CD1c-positive myeloid dendritic cell (primary cell): ENCODE results near the gene CCBE1.
A peak's percentile ranks its signal among the peaks of the same experiment; 100 is the strongest.

Experiments
- DNase-seq: peaks from one replicate; pipeline ENCODE4 v3.0.0-alpha.2; 2016; ENCODE audit errors: extremely low spot score

CCBE1 gene

DNA sequence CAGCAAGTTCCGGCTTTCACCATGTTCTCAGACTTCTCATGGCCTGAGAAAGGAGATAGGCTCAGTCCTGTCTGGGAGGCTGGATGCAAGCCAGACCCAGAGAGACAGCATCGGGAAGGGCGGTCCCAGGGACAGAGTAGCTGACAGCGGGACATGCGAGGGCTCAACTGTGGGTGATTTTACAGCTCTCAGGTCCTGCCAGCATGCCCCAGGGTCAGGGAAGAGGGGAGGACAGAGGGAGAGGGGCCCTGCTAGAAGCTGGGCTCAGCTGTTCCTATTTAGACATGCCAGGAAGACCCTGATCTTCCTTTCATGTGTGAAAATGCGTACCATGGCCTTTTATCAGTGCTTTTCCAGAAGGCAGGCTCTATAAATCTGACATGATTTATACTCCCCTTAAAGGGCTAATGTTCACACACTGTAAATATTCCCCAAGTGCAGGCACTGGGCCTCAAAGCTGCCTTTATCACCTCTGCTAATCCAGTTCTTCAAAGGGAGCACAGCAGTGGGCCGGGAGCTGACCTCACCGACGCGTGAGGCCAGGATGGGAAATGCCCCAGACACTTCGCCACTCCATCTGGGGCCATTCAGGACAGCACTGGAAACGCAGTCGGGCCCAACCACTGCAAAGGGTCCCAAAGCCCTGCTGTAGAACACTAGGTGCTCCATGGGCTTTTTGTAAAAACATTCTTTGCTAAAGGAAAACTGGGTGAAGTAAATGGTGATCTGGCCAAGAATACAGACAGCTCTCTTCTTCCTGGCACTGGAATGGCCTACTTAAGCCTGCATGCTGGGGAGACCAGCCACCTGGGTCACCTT lies 242.1 kb downstream of the CCBE1 start:
- no peak for DNase-seq

DNA sequence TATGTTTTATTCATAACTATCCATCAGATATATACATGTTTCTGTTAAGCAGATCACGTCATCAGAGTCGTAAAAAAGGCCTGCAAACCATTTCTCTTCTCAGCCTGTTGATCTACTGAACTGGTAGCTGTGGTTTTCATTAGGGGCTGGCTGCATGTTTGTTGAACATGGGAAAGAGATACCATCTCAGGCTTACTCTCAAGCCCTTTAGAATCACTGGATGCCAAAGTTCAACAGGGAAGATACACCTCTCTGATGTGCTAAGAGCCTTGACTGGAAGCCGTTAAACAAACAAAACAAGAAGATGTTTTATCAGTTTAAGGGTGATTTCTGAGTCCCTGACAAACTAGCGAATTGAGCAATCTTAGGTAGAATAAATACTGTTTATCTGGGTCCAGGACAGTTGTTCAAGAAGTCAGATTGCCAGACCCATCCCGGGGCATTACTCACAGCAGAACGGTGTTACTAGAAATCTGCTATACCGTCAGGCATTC lies 243.7 kb downstream of the CCBE1 start:
- DNase-seq: no peak

DNA sequence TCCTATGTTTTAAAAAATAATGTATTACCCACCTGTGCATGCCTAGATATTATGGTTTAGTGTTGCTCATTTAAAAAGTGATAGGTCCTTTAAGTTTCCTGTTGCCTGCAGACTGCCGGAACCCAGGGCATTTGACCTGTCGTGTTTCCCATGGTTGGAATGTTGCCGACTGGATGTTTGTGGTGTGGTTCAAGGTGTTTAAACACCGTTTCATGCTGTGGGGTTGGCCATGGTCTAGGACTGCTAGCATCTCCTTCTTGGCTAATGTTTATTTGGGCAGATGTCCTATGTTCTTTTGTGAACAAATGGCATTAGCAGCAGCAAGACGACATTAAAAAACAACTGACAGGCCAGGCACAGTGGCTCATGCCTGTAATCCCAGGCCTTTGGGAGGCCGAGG lies 245.3 kb downstream of the CCBE1 start:
- no peak for DNase-seq

DNA sequence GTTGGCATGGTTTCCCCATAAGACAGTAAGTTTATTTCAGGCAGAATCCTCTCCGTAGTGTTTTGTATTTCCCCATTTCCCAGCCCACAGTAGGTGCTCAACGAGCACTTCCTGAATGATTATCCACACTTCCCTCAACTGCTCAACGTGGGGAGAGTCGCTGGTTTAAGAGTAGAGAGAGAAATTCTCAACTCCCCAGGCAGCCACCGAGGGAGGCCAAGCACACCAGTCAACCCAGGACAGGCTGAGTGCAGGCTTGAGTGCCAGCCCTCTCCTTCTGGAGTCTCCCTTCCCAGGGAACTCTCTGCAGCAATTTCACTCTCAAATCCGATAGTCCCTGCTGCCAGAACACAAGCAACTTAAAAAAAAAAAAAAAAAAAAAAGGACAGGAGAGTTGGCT lies 246.2 kb downstream of the CCBE1 start:
- DNase-seq: no peak

DNA sequence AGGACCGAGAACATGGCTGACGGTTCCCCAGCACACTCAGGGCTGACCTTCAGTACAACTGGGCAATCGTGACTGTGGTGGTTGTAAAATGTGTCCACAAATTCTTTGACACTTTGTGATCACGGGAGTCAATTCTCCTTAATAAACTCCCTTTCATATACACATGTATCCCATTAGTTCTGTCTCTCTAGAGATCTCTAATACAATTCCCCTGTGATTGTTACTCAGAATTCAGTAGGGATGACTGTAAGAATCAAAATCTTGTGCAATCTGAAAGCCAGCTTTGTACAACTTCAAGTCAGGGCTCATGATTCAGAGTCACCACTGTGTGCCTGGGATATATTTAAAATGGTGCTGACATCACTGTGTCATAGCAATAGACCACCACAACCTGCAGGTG lies 248.7 kb downstream of the CCBE1 start:
- no peak for DNase-seq

GRCh38 chr18:59446012-59446411 lies 251.2 kb downstream of the CCBE1 start:
- DNase-seq: no peak

DNA sequence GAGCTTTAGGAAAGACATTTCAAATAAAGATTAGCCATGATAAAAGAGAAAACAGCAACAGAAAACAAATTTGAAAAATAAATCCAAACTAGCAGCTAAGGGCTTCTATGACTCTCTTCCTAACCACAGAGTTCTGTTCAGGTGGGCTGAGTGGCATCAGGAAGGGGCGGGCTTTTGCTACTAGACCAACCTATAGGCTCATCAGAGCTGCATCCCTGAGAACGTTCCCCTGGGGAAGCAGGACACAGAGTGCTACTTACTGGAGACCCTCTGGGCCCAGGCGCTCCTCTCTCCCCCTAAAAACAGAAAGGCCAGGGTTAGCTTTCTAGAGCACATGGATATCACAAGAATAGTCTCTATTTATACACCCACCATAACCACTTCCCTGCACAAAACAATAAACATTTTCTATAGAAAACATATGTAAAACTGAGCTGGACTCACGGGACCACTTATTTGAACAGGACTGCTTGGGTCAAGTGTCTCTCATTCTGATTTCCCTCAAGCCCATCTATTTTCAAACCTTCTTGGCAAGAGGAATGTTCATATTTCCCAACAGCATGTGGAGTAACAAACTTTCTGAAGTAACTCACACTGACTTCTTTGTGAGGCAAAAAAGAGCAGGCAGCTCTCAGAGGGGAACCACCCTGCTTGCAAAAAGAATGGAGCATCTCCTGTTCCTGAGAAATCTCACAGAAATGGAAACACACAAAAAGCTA lies 259.2 kb downstream of the CCBE1 start:
- no peak for DNase-seq

- no peak for DNase-seq
Observed at GRCh38 chr18:59432803-59433597, 264.2 kb downstream of the CCBE1 start.

GRCh38 chr18:59431131-59431530 lies 266.1 kb downstream of the CCBE1 start:
- DNase-seq: no peak

DNA sequence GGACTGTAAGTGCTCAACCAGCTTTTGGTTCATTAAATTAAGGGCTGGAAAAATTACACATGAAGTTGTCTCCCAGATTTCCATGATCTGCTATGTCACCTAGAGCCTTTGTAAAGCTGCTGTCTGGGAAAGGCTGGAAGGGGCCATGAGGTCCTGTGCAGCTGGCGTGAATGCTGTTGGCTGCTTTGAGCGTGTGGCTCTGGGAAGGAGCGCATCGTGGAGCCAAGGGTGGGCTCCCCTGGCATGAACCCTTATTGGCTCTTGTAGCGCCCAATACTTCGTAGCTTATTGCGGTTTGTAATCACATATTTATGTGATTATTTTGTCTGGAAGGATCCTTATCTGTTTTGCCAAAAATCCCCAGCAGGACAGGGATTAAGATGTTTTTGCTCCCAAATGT lies 267.6 kb downstream of the CCBE1 start:
- no peak for DNase-seq

DNA sequence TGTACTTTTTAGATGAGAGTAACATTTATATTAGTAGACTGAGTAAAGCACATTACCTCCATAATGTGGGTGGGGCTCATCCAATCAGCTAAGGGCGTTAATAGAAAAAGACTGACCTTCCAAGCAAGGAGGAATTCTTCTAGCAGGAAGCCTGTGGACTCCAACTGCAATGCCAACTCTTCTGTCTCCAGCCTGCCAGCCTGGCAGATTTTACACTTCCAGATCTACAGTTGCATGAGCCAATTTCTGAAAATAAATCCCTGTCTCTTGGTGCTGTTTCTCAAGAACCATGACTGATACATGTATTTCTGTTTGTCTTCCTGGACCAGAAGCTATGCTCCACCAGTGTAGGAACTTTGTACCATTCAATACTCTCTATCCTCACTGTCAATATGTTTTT lies 269.2 kb downstream of the CCBE1 start:
- DNase-seq: no peak

DNA sequence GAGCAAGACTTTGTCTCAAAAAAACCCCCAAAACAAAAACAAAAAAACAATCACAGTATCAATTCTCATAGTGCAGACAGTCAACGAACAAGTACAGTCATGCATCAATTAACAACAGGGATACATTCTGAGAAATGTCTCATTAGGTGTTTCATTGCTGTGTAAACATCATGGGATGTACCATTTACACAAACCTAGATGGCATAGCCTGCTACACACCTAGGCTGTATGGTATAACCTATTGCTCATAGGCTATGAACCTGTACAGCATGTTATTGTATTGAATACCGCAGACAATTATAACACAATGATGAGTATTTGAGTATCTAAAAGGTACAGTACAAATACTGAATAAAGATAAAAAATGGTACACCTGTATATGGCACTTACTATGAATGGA lies 270.4 kb downstream of the CCBE1 start:
- DNase-seq: no peak

- no peak for DNase-seq
Observed at GRCh38 chr18:59423259-59423658, 274.0 kb downstream of the CCBE1 start.

DNA sequence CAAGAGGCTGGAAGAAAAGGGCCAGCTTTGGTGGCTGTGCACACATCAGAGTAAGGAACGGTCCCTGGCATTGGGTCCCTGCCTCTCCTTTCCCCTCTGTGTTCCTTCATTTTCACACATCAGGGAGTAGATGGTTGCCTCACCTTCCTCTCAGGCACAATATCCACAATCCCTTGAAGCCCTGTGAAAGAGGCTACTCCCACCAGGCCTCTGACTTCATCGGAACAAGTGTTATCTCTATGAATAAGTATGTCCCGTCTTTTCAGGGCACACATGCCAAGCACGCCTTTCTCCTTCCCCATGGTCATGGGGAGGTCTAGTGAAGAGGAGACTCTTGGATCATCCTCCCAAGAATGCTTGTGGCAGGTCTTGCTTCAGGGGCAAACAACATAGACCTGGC lies 277.0 kb downstream of the CCBE1 start:
- no peak for DNase-seq

DNA sequence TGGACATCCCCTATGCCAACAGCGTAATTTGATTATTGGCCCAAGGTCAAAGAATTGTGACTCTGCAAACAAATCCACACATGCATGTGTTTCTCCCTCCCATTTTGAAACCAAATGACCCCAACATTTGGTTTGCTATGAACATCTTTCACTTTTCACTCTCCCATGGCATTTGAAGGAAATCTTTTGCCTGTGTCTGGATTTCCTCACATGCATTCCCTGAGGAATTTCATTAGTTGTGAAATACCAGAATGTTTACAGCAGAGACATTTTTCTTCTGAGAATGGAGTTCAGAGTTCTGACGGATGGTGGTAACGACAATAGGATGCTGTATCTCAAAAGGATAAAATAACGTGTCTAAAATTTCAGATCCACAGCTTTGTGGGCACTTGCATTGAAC lies 277.8 kb downstream of the CCBE1 start:
- no peak for DNase-seq

- DNase-seq: no peak
Observed at GRCh38 chr18:59416818-59417217, 280.4 kb downstream of the CCBE1 start.

- DNase-seq: no peak
Observed at GRCh38 chr18:59414111-59414653, 283.0 kb downstream of the CCBE1 start.

DNA sequence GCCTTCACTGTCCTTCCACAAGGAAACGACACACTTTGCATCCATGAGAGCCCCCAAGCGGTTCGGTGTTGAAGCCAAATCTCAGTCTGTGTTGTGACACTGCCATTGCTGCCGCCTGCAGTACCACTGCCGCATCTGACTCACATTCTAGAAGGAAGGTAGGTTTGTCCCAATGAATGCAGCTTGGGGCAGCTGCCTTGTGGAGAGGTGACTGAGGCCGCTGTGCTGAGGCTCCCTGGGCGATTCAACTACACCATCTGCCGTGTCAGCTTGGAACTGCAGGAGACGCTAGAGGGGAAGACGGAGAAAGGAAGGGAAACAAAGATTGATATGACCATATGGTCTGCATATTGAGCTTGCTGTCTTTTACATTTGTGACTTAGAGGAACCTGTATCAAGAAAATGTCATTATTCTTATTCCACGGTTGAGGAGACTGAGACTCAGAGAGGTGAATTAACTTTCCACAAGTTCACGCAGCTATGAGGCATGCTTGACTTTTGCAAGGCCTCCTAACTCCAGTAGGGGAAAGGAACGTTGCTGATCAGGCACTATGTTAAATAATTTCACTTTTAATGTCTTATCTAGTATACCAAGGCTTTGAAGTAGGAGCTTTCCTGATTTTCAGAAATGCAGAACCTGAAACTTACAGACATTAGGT lies 294.7 kb downstream of the CCBE1 start:
- peak; percentile 76 for DNase-seq

DNA sequence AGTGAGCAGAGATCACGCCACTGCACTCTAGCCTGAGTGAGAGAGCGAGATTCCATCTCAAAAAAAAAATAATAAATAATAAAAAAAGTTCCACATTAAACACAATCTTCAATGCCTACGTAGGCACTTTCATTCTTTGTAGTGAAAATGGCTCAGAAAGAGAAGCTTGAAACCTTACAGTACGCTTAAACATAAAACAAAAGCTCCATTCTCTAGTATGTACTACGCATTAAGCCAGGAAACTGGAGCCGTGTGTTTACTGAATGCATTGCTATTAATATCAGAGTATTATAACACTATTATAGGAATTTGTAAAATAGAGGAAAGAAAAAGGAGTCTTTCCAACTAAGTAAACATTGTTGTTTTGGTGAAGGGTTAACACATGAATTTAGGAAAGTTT lies 296.8 kb downstream of the CCBE1 start:
- DNase-seq: no peak

GRCh38 chr18:59395226-59396175 lies 301.7 kb downstream of the CCBE1 start:
- DNase-seq: no peak
